Measurements from ENCODE around the gene PNLIPRP1.

The PNLIPRP1 gene

DNA sequence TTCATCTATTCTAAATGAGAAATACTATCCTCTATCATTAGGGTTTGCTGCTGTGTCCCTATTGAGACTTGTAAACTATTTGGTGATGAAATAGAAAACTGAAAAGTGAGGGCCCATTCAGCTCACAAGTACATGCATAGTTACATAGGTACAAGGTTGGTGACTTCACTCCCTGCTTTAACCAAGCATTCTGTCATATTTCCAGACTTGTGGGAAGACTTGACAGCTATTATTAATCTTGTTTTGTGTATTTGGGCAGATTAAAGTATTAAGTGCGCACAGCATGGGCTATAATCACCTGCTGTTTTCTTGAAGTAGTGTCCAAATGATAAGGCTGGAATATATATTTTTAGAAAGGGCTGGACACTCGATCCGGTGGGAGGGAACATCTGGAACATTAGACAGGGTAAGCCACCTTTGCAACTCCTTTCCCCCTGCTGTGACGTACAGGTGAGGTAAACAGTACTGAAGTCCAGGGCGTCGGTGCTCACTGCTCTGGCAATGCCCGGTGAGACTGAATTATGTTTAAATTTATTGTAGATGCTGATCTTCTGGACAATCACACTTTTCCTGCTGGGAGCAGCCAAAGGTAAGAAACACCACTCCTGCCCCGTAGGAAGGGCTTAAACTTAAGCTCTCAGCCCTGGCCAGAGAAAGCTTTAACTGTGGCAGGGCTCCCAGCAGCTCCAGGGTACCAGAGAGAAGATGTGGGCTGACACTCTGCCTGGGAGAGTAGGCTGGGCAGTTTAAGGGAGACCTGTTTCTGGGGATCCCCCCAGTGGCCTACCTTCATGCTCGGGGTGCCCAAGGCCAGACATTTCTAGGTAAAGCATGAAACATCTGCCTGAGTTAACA, at the start of gene PNLIPRP1:
PNLIPRP1 (plus strand) TSS at position 370 of the 855 bp plus-strand sequence; CDS start at position 541, 171 bp downstream.
- DNase-seq (ENCODE audit: low read depth): no peak
- no peak within 1 kb of the TSS for H3K4me3 ChIP-seq (ENCODE audit: low read depth, low read length)
- TF ChIP-seq, protein P1, sequence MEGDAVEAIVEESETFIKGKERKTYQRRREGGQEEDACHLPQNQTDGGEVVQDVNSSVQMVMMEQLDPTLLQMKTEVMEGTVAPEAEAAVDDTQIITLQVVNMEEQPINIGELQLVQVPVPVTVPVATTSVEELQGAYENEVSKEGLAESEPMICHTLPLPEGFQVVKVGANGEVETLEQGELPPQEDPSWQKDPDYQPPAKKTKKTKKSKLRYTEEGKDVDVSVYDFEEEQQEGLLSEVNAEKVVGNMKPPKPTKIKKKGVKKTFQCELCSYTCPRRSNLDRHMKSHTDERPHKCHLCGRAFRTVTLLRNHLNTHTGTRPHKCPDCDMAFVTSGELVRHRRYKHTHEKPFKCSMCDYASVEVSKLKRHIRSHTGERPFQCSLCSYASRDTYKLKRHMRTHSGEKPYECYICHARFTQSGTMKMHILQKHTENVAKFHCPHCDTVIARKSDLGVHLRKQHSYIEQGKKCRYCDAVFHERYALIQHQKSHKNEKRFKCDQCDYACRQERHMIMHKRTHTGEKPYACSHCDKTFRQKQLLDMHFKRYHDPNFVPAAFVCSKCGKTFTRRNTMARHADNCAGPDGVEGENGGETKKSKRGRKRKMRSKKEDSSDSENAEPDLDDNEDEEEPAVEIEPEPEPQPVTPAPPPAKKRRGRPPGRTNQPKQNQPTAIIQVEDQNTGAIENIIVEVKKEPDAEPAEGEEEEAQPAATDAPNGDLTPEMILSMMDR (IDR thresholded peaks at IDR 0.05; ENCODE audit: low read depth, low read length, missing control alignments): no peak
- in situ Hi-C loops (cut with HindIII; ENCODE audit: low sequenced_read_pairs): no loop called here

DNA sequence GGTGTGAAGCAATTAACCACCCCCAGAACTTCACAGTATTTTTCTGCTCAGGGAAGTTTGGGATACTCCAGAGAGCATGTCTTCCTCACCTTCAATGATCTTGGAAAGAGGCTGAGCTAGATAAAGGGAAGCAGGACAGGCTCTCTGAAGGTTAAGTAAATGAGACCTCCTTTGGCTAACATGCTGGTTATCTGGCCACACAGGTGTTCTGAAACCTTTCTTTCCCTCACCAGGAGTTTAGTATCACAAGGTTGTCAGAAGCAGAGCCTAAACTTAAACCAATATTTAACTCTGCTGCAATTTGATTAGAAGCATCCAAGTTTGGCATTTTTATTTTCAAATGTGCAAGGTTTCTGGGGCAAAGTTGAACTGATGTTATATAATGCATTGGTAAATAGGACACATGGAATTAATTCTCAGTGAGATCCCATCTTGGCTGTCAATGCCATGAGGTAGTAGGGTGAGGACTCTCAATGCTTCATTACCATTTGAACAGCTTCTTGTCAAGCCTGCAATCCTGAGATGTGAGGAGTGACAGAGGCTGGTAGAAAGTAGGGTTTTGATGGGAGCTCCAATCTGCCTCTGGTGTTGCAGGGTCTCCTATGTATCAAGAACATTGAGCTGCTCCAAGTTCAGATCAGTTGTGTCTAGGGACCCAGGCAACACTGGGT, 48.6 kb upstream of the PNLIPRP1 start:
- no peak overlapping the region for H3K4me3 ChIP-seq (ENCODE audit: low read depth, low read length)
- TF ChIP-seq, protein P1 (IDR thresholded peaks at IDR 0.05; ENCODE audit: low read depth, low read length, missing control alignments): no peak
- no peak for DNase-seq (ENCODE audit: low read depth)
- in situ Hi-C loops (cut with HindIII; ENCODE audit: low sequenced_read_pairs): no loop called here

DNA sequence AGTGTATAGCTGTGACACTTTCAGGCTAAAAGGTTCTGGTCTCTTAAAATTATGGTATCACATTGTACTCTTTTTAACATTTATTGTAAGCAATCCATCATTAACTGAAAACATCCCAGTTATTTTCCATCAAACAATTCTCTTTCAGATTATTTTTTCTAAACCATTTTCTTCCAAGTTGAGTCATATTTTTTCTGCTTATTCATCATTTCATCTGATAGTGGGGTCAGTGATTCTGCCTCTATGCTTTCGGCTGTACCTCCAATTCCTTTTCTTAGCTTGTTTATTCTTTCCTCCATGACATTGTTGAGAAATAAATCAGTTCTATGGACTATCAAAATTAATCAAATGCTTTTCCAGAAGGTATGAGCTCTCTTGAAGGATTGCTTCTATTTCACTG, 45.6 kb upstream of the PNLIPRP1 start:
- TF ChIP-seq, protein P1 (IDR thresholded peaks at IDR 0.05; ENCODE audit: low read depth, low read length, missing control alignments): no peak
- no peak for DNase-seq (ENCODE audit: low read depth)
- in situ Hi-C loops (cut with HindIII; ENCODE audit: low sequenced_read_pairs): no loop called here
- no peak overlapping the region for H3K4me3 ChIP-seq (ENCODE audit: low read depth, low read length)

DNA sequence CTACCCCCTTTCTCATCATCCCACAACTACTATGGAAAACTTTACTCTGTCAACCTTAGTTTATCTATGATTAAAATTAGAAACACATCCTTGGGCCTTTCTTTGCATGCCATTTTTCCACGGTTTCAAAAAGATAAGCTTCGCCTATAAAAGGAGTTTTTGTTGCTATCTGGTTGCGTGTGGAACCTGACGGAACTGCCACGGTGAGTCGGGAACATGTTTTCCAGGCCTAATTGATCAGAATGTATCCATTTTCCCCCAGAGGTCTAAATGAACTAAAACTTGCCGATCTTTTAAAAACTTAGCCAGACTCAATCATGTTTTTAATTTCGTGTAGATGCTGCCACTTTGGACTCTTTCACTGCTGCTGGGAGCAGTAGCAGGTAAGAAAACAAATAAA, 45.0 kb upstream of the PNLIPRP1 start, which contains the start of gene PNLIP:
PNLIP (plus strand) TSS at position 176 of the 400 bp plus-strand sequence; CDS start at position 338, 162 bp downstream.
- no peak for DNase-seq (ENCODE audit: low read depth)
- no peak within 1 kb of the TSS for H3K4me3 ChIP-seq (ENCODE audit: low read depth, low read length)
- TF ChIP-seq, protein P1 (IDR thresholded peaks at IDR 0.05; ENCODE audit: low read depth, low read length, missing control alignments): no peak
- in situ Hi-C loops (cut with HindIII; ENCODE audit: low sequenced_read_pairs): no loop called here

DNA sequence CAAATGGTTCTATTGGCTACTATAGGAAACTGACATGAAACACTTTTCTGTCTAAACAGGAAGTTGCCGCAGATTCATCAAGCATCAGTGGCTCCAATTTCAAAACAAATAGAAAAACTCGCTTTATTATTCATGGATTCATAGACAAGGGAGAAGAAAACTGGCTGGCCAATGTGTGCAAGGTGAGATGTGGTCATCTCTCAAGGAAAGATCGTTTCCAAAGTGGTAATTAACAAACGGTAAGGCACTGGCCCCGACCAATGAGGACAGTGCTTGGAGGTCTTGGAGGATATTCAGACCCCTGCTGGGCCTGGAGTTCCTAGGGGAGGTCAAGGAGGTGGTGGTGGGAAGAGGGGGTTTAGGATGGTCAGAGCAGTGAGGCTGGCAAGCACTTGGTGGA, 42.5 kb upstream of the PNLIPRP1 start:
- in situ Hi-C loops (cut with HindIII; ENCODE audit: low sequenced_read_pairs): no loop called here
- DNase-seq (ENCODE audit: low read depth): no peak
- no peak overlapping the region for H3K4me3 ChIP-seq (ENCODE audit: low read depth, low read length)
- TF ChIP-seq, protein P1 (IDR thresholded peaks at IDR 0.05; ENCODE audit: low read depth, low read length, missing control alignments): no peak

DNA sequence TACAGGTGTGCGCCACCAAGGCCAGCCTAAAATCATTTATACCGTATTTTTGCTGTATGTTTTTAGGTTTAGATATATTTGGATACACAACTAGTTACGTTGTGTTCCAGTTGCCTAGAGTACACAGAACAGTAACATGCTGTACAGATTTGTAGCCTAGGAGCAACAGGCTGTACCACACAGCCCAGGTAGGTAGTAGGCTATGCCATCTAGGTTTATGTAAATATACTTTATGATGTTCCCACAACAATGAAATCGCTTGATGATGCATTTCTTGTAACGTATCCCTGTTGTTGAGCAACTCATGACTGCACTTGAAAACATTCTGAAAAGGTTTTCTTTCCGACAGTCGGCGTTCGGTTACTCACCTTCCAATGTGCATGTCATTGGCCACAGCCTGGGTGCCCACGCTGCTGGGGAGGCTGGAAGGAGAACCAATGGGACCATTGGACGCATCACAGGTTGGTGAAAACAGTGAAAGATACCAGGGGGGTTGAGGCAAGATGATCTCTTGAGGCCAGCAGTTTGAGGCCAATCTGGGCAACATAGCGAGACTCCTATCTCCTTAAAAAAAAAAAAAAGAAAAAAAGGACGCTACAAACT, 37.3 kb upstream of the PNLIPRP1 start:
- TF ChIP-seq, protein P1 (IDR thresholded peaks at IDR 0.05; ENCODE audit: low read depth, low read length, missing control alignments): no peak
- no peak for DNase-seq (ENCODE audit: low read depth)
- in situ Hi-C loops (cut with HindIII; ENCODE audit: low sequenced_read_pairs): no loop called here
- H3K4me3 ChIP-seq (ENCODE audit: low read depth, low read length): no peak overlapping the region

All from astrocyte of the cerebellum (primary cell).